Stimulated activated naive CD4-positive, alpha-beta T cell treated with Interleukin-2 at 50 U/mL for 16 hours (primary cell): ENCODE measurements around the gene HRH2.
"Not testable (repeated sequence)": the region's sequence is repeated elsewhere in the genome, so short reads cannot be mapped to it uniquely, and the experiment has no call there.

Experiments
- DNase-seq: peaks from one replicate; lab custom pipeline; 2025; lab: John Stamatoyannopoulos, UW

The HRH2 gene

DNA sequence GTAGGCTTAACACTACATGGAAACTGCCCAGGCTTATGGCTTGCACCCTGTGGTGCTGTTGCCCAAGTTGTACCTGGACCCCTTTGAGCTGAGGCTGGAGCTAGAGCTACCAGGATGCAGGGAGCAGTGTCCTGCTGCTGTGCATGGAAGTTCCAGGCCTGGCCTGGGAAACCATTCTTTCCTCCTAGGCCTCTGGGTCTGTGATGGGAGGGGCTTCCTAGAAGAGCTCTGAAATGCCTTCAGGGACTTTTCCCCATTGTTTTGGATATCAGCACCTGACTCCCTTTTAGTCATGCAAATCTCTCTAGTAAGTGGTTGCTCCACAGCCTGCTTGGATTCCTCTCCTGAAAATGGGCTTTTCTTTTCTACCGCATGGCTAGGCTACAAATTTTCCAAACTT lies 7.9 kb upstream of the HRH2 start:
- DNase-seq: no peak

DNA sequence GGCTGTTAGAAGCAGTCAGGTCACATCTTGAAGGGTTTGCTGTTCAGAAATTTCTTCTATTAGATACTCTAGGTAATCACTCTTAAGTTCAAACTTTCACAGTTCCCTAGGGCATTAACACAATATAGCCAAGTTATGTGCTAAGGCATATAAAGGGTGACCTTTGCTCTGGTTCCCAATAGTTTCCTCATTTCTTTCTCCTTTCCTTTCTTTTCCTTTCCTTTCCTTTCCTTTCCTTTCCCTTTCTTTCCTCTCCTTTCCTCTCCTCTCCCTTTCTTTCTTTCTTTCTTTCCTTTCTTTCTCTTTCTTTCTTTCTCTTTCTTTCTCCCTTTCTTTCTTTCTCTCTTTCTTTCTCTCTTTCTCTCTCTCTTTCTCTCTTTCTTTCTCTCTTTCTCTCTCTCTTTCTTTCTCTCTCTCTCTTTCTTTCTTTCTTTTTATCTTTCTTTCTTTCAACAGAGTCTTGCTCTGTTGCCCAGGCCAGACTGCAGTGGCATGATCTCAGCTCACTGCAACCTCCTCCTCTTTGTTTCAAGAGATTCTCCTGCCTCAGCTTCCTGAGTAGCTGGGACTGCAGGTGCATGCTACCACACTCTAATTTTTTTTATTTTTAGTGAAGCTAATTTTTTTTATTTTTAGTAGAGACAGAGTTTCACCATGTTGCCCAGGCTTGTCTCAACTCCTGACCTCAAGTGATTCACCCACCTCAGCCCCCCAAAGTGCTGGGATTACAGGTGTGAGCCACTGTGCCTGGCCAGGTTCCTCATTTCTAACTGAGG lies 7.3 kb upstream of the HRH2 start:
- DNase-seq: not testable (repeated sequence)

GRCh38 chr5:175652741-175653663 lies 4.9 kb upstream of the HRH2 start:
- peak; percentile 81 for DNase-seq

GRCh38 chr5:175653763-175654162 lies 4.1 kb upstream of the HRH2 start:
- no peak for DNase-seq

GRCh38 chr5:175654339-175654738 lies 3.5 kb upstream of the HRH2 start:
- DNase-seq: no peak

GRCh38 chr5:175654807-175655206 lies 3.1 kb upstream of the HRH2 start:
- DNase-seq: no peak

DNA sequence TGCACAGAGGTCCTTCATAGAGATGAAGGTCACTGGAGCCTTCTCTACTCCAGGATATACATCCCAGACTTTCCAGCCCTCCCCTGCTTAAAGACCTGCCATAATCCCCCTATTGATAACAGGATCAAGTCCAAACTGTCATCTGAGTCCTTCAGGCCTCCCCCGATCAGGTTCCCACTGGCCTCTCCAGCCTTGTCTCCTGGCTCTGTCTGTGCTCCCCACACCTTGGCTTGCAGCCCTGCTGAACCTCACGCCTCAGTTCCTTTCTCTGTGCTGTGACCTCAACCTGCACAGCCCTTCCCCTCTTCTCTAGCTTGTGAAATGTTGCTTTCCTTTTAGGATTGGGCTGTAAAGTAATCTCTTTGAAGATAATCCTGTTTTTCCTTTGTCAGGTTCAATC lies 2.5 kb upstream of the HRH2 start:
- DNase-seq: no peak

DNA sequence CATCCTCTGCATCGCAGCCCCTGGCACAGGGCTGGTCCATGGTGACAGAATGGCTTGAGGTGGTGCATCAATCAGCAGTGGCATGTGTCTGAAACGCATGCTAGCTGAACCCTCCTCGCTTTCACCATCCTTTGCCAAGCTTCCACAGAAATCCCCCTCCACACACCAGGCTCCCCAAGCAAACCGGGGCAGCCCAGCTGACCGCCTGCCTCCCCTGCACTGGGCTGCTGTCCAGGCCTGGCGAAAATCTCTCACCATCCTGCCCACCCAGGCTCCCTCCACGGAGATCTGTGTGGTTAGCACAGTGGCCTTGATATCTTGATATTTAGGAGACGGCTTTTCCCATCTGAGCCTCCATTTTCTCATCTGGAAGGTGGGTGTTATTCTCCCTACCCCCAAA lies 905 bp upstream of the HRH2 start:
- no peak for DNase-seq

- DNase-seq: peak; percentile 21
Measured at GRCh38 chr5:175658299-175659145, 651 bp downstream of the HRH2 start.

DNA sequence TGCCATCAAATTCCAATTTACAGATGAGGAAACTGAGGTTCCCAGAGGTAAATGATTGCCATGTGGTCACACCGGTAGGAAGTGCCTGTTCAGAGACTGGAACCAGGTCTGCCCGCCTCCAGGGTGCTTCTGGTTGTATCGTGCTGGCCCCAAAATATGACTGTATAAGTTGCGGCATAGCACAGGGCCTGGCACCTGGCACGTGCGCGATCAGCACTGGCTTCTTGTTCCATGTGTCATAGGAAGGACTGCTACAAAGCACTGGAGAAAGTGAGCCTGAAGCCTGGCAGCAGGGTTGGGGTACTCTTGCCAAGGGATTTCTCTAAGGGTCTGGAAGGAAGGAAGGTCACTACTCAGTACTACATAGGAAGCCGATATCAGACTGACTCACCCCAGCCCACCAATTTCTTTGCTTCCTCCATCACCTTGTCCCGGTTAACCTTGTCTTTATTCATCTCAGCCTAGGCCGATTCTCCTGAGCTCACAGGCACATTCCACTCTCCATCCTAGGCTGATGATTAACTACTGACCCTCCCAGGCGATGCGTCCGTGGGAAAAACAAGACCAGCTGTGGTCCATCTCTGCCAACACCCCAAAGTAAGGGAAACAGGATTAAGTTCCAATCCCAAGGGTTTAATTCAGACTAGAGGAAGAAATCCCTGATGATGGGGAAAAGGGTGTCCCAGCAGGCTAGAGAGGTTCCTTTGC lies 1.8 kb downstream of the HRH2 start:
- DNase-seq: no peak

GRCh38 chr5:175663186-175664184 lies 5.6 kb downstream of the HRH2 start:
- DNase-seq: no peak

DNA sequence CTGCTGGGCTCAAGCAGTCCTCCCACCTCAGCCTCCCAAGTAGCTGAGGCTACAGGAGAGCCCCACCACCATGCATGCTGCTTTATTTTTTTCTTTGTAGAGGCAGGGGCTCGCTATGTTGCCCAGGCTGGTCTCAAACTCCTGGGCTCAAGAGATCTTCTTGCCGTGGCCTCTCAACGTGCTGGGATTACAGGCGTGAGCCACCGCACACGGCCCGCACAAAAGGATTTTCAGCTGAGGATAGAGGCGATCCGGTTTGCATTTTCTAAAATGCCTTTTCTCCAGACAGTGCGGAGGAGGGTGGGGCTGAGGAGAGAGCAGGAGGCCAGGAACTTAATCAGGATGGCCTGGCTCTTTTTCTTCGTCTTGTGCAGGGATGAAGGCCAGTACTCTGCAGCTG lies 6.9 kb downstream of the HRH2 start:
- no peak for DNase-seq

- no peak for DNase-seq
Measured at GRCh38 chr5:175666216-175666615, 8.3 kb downstream of the HRH2 start.

- no peak for DNase-seq
Measured at GRCh38 chr5:175668006-175668405, 10.1 kb downstream of the HRH2 start.

DNA sequence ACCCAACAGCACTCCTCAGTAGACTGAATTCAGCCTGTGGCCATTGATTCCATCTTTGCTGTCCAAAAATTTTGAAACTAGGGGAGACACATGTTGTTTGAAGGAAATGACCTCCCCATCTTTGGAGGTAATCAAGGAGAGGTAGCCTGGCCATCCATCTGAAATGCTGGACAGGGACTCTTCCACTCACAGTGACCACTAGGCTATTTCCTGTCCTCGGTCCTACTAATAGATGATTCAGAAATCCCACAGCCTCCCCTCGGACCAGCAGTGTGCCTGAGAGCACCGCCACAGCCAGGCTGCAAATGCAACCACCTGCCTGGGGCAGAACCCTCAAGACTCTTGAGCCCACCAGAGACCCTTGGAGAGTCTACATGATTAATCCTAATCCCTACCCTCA lies 12.5 kb downstream of the HRH2 start:
- no peak for DNase-seq

- no peak for DNase-seq
Measured at GRCh38 chr5:175671013-175671412, 13.1 kb downstream of the HRH2 start.

DNA sequence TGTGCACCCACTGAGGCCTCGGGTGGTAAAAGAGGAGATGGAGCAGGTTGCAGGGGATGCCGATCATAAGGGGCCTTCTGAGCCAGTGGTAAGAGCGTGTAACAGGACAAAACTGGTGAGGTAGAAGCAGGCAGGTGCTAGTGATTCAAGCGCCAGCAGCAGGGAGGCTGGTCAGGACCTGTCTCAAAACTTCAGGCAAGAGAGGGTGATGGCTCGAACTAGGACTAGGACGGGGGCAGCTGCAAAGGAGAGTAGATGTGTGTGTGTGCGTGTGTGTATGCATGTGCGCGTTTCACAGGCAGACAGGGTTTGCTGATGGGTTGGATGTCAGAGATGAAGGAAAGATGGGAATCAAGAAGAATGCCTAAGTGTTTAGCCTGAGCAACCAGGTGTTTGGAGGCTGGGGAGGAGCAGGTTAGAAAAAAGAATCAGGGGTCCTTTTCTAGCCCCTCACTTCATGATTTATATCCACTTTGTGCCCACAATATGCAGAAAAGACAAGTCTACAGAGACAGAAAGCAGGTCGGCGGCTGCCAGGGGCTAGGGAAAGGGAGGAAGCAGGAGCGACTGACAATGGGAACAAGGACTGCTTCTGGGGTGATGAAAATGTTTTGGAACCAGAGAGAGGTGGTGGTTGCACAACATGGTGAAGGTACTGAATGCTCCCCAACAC lies 15.2 kb downstream of the HRH2 start:
- DNase-seq: no peak

DNA sequence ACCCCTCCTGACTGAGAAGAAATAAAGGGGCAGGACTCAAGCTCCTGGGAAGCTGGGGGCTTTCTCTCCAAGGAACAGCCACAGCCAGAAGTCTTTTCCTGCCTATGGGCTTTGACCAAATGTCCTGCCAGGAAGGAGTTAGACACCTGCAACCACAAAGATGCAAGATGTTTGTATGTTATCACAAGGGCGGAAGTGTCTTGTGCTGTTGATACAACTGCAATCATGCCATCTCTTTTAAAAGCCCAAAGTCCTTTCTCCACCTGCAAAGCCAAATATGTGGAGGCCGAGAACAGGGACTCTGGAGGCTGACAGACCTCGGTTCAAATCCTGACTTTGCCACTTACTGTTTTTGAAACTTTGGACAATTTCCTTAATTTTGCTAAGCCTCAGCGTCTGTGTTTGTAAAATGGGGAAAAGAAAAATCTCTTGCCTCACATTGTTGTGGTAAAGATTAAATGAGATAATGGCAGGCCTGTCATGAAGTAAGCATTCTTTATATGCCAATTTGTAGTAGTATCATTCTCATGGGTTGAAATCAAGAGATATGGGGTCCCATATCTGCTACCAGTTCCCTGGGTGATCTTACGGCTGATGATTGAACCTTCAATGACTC lies 17.0 kb downstream of the HRH2 start:
- DNase-seq: no peak

- no peak for DNase-seq
Measured at GRCh38 chr5:175675873-175676272, 18.0 kb downstream of the HRH2 start.
